RWPE2 (cell line): ENCODE results near the gene DNMT3A.

Experiments
- ATAC-seq: fragments of 200-7000 bp; cut with Tn5 transposase; 3 replicates; pipeline ENCODE4 v1.9.1; 2021; ENCODE audit warnings: low read depth
- DNase-seq: peaks from one replicate; pipeline ENCODE4 v3.0.0-alpha.2; 2020; ENCODE audit warnings: low spot score
- H3K27ac ChIP-seq: fragments of 450-650 bp; 2 replicates; pipeline ENCODE4 v1.5.1; 2017; ENCODE audit warnings: mild to moderate bottlenecking; ENCODE audit not compliant: poor library complexity, severe bottlenecking
- H3K27me3 ChIP-seq: fragments of 250-450 bp; sonication (Bioruptor Pico); 2 replicates; pipeline ENCODE4 v1.5.1; 2021; ENCODE audit warnings: mild to moderate bottlenecking, moderate library complexity; ENCODE audit not compliant: insufficient read depth, poor library complexity, severe bottlenecking
- H3K36me3 ChIP-seq: fragments of 250-450 bp; sonication (Bioruptor Pico); 2 replicates; pipeline ENCODE4 v1.5.1; 2020; ENCODE audit warnings: low read depth, mild to moderate bottlenecking, moderate library complexity
- H3K4me1 ChIP-seq: fragments of 250-450 bp; sonication (Bioruptor Pico); 2 replicates; pipeline ENCODE4 v1.5.1; 2021; ENCODE audit warnings: mild to moderate bottlenecking, moderate library complexity; ENCODE audit not compliant: insufficient read depth, poor library complexity, severe bottlenecking
- H3K4me3 ChIP-seq: fragments of 250-450 bp; sonication (Bioruptor Pico); 2 replicates; pipeline ENCODE4 v1.5.1; 2021; ENCODE audit warnings: mild to moderate bottlenecking, moderate library complexity; ENCODE audit not compliant: severe bottlenecking
- H3K9me3 ChIP-seq: fragments of 250-450 bp; sonication (Bioruptor Pico); 2 replicates; pipeline ENCODE4 v1.5.1; 2021; ENCODE audit warnings: mild to moderate bottlenecking, moderate library complexity; ENCODE audit not compliant: severe bottlenecking
- CTCF ChIP-seq: fragments of 450-650 bp; IDR thresholded peaks from one replicate; pipeline ENCODE4 v1.5.1; 2017; ENCODE audit warnings: mild to moderate bottlenecking, moderate library complexity; ENCODE audit not compliant: poor library complexity, severe bottlenecking

The DNMT3A gene

GRCh38 chr2:25339211-25339674 lies 2.5 kb downstream of the DNMT3A start:
- ATAC-seq (no peak), DNase-seq (no peak)
- no peak overlapping the region for H3K4me3 ChIP-seq
- H3K27me3 ChIP-seq, result no peaks in the 10 kb centered on the region
- no peak overlapping the region for H3K27ac ChIP-seq
- no peaks in the 10 kb centered on the region for H3K4me1 ChIP-seq
- no peak for TF ChIP-seq CTCF
- H3K36me3 ChIP-seq, result no peaks in the 10 kb centered on the region
- H3K9me3 ChIP-seq, result no peaks in the 10 kb centered on the region

- no peak for ATAC-seq
- H3K4me1 ChIP-seq, result no peaks in the 10 kb centered on the region
Observed at GRCh38 chr2:25338401-25338800, 3.3 kb downstream of the DNMT3A start.

GRCh38 chr2:25337891-25338290 lies 3.8 kb downstream of the DNMT3A start:
- Histone ChIP-seq H3K27me3 (no peaks in the 10 kb centered on the region), H3K4me1 (no peaks in the 10 kb centered on the region), H3K27ac (no peak overlapping the region), H3K9me3 (no peaks in the 10 kb centered on the region), H3K36me3 (no peaks in the 10 kb centered on the region), H3K4me3 (no peak overlapping the region)
- ATAC-seq (no peak), DNase-seq (no peak)
- no peak for TF ChIP-seq CTCF

More at GRCh38 chr2:25338401-25338800, 3.3 kb downstream of the DNMT3A start:
- H3K36me3 ChIP-seq, result no peaks in the 10 kb centered on the region
- no peaks in the 10 kb centered on the region for H3K9me3 ChIP-seq
- TF ChIP-seq CTCF, result no peak
- no peak overlapping the region for H3K4me3 ChIP-seq
- no peak for DNase-seq
- no peak overlapping the region for H3K27ac ChIP-seq
- no peaks in the 10 kb centered on the region for H3K27me3 ChIP-seq

GRCh38 chr2:25337276-25337675 lies 4.4 kb downstream of the DNMT3A start:
- no peak for TF ChIP-seq CTCF
- Histone ChIP-seq H3K4me3 (no peak overlapping the region), H3K4me1 (no peaks in the 10 kb centered on the region), H3K36me3 (no peaks in the 10 kb centered on the region), H3K27ac (no peak overlapping the region), H3K27me3 (no peaks in the 10 kb centered on the region), H3K9me3 (no peaks in the 10 kb centered on the region)
- no peak for DNase-seq
- ATAC-seq, result no peak

- Histone ChIP-seq H3K4me1 (no peaks in the 10 kb centered on the region), H3K4me3 (no peak overlapping the region), H3K9me3 (no peaks in the 10 kb centered on the region), H3K27me3 (no peaks in the 10 kb centered on the region), H3K36me3 (no peaks in the 10 kb centered on the region), H3K27ac (no peak overlapping the region)
- ATAC-seq (no peak), DNase-seq (no peak)
- TF ChIP-seq CTCF, result no peak
Observed at GRCh38 chr2:25336383-25336841, 5.3 kb downstream of the DNMT3A start.
